Activated CD8-positive, alpha-beta memory T cell treated with anti-CD3 and anti-CD28 coated beads for 4 hours (primary cell): ENCODE data around the gene TP53BP2.

Experiments
- DNase-seq, 2 donors: peaks; one replicate each; pipeline ENCODE4 v3.0.0-alpha.2; 2020; ENCODE audit warnings: low read depth in 2 of 2

TP53BP2 gene

DNA sequence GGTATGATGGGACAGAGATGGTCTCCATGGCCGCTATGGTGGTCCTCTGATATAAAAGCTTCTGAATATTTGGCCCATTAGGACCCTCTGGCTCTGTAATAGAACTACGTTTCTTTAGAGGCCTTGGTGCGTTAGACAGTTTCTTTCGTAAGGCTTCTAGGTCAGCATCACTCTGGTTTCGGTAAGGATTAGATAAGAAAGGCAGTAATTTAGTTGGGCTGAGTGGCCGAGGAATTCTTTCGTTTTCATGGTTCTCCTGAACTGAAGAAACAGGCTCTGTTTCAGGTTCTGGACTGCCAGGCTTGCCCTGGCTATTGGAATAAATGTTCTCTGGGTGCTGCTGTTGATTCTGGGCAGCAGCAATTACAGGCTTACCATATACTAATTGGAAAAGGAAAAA lies 49.5 kb downstream of the TP53BP2 start:
- no peak for DNase-seq

DNA sequence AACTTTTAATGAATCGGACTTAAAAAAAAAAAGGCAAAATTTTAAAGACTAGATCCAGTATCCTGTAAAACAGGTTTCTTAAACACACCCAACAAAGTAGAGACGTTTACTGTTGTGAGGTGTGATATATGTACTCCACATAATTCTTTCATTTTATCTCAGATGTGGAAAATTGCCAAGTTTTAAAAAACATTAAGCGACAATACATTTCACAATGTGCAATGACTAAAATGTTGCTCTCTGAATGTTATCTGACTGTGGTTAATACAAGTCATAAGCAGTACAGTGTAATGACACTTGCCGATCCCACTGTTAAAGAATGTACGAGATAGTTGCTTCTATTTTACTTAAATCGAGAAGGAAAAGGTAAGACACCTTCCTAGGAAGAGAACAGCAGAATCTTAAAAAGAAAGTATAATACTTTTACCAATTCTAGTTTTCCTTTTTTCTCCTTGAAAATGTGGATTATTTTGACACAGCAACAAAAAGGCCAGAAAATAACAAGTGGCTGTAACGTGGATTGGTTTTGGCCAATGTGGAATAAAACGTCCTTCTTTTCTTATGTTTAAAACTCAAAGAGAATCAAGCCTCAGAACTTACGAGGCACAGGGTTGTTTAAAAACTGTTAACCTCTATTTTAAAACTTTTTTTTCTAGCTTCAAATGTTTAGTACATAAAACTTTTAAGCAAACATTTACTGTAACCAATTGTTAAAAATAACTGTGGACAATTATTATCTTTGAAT lies 51.4 kb downstream of the TP53BP2 start:
- DNase-seq, result no peak

DNA sequence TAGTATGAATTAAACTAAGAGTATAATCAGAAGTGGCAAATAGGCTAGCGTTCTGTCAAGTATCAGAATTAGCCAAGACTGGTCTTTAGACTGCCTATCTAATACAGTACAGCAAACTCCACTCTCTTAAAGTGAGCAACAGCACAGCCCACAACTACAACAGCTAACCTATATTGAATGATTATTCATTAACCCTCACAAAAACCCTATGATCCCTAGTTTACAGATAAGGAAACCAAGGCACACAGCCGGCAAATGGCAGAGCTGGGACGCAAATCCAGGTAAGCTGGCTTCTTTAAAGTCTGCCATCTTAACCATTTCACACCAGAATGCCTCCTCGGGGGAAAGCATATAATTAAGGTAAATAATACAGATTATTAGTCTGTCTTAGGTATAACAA lies 52.0 kb downstream of the TP53BP2 start:
- DNase-seq, result no peak

DNA sequence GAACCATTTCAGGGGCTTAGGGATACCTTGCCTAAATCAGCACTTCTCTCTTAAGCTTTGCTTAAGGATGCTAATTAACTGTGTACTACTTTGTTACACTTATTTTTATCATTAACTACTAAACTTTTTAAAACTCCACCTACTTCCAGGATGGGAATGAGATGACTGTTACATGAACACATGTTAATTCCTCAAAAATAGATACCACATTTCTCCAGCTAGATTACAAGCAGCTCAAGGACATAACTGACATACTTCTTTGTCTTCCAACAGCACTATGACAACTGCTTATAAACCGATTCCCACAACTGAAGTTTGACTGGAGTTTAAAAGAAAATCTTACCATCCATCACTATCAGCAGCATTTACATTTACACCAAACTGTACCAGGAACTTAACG lies 53.7 kb downstream of the TP53BP2 start:
- DNase-seq, result no peak

DNA sequence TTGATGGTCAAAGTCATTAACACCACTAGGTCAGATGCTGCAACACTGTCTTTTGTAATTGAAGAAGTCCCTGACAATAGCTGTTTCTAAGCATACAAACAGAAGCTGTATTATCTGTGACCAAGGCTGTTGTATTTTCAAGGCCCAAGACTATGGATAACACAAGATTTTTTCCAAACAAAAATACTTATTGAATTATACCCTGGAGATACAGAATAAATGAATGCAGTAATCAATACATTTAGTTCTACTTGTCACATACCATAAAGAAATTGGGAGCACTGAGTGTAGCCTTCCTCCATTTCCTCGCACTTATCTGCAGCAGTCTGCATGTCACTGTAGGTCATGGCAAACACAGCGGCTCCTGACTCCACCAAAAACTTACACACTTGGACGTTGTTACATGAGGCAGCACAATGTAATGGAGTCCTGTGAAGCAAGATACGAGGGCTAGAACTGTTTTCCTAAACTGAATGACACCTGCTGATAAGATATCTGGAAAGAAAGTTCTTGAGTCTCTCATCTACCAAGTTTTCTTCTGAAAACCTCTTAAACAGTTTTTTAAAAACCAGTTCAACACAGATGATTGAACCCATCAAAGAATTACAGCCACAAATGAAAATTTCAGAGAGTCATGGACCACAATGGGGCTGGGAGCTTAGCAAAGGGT lies 56.9 kb downstream of the TP53BP2 start:
- DNase-seq, result no peak

- no peak for DNase-seq
These were observed 59.9 kb downstream of the TP53BP2 start for GRCh38 chr1:223785808-223786207.

GRCh38 chr1:223784541-223784940 lies 61.2 kb downstream of the TP53BP2 start:
- DNase-seq, result no peak

- no peak for DNase-seq
These were observed 62.1 kb downstream of the TP53BP2 start for GRCh38 chr1:223783676-223784075.

- no peak for DNase-seq
These were observed 64.8 kb downstream of the TP53BP2 start for GRCh38 chr1:223780949-223781348.

- DNase-seq, result no peak
These were observed 65.4 kb downstream of the TP53BP2 start for GRCh38 chr1:223780318-223780717.

DNA sequence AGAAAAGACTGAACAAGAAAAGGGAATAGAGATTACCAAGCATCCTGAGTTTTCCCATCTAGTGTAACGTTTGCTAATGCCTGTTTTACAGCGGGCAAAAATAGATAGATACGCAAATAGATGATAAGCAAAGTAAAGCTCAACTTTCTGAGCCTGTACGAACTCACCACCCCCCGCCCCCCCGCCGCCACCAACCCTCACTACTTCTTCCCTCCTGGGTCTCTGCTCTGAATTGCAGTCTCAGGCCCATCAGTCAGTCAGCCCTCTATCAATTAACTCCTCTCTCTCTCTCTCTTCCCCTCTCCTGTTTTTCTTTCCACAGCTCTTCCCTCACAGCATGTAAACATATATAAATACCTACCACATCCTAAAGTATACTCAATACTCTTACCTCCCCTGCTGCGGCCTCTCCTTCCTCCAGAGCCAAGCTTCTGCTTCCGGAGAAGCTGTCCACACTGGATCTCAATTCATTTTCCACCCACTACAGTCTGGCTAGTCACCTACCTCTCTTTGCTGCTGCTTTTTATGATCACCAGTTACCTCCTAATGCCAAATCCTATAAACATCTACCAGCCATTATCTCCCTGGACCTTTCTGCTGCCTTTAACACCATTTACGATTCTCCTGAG lies 68.8 kb downstream of the TP53BP2 start:
- DNase-seq, result no peak

DNA sequence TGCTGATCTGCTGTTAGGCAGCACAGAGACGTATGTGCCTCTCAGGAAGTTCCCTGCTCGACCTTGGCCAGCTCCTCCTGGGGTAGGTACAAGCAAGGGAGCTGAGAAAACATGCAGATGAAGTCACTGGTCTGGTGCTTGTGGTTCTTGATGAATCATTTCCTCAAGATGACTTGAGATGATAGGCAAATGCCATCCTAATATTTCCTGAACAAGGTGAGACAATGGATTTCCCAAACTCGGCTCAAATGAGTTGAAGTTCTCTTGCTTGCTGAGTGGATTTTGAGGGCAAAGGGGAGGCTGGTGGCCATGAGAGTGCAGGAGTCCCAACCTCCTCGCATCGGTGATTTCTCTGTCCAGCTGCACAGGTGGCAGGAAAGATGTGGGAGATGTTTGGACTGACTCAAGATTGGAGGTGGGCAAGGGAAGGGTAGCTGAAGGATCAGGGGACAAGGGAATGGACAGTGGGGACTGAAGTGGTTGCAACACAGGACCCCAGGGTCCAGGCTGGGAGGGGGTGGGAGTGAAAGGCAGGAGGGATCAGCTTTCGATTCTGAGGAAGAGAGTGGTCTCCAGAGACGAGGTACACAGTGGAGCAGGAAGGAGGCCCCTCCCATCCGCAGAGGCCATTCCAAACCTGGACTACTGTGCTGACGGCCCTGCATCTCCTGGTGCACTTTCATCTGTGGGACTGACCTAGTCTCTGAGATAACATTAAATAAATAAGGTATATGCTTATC lies 69.5 kb downstream of the TP53BP2 start:
- DNase-seq, result peak; percentile 14 to 17

- DNase-seq, result no peak
These were observed 70.1 kb downstream of the TP53BP2 start for GRCh38 chr1:223775711-223776074.

DNA sequence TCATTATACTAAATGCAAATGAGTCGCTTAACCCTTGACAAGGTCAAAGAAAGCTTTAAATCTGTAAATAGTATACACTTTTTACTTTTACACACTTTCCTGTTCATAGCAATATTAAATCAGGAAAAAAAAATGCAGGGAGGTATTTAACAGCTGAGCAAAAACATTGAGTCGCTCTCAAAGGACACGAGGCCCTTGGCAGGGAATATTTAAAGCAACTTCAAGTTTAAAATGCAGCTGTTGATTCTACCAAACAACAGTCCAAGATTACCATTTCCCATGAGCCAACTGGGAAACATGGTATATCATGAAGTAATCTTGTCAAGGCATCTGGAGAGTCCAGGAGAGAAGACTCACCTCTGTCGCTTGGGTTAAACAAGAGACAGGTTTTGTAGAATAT lies 70.7 kb downstream of the TP53BP2 start:
- no peak for DNase-seq

DNA sequence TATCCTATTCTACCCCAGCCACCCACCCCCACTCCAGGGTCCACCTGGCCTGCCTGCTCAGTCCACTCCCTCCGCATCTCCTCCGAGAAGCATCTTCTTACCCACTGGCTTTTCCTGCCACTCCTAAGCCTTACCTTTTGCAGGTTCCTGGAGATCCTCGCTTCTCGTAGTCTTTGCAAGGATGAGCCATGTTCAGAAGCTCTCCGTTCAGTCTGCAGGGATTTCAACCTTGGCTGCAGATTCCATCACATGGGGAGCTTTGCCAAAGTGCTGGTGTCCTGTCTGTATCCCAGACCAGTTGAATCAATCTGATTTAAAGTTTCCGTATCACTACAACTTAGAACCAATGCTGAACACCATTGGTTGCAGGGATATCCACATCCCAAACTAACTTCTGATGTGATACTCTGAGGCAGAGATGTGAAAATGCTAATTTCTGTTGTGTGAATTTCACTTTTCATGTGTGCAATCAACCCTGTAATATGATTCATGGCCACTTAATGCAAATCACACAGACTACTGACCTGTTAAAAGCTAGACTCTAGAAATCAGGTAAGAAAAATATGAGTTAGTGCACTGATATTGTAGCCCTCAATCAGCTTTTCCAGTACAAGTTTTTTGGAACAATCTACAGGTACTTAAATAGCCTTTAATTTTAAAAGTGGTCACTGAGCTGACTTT lies 71.5 kb downstream of the TP53BP2 start:
- no peak for DNase-seq

DNA sequence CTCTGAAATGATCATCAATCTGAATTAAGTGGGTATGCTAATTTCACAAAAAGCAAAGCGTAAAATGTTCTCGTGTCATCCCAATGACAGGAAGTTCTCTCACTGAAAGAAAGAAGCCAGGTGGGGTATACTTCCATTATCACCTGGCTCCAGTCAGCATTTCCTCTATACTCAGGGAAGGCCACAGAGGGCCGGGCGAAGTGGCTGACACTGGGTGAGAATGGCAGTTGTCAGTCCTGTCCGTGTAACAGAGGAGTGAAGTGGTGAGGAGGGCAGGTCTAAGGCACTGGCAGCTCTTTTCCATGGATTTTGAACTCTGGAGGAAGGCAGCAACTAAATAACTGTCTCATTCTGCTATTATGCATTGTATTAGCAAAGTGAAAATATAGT lies 73.0 kb downstream of the TP53BP2 start:
- DNase-seq, result no peak

- no peak for DNase-seq
These were observed 73.7 kb downstream of the TP53BP2 start for GRCh38 chr1:223771814-223772770.

DNA sequence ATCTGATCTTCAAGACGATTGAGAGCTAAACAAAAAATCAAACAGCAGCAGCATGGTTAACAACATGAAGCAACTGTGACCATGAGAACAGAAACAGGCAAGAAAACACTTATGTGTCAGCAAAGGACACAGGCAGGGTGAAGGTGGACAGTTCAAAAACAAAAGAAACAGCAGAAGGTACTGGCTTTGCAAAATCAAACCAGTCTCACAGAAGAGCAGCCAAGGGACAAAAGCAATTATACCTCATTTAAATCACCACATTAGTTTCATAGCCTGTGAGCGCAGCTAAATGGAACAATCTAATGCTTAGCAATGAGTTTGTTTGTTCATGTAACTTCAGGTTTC lies 74.3 kb downstream of the TP53BP2 start:
- DNase-seq, result no peak

DNA sequence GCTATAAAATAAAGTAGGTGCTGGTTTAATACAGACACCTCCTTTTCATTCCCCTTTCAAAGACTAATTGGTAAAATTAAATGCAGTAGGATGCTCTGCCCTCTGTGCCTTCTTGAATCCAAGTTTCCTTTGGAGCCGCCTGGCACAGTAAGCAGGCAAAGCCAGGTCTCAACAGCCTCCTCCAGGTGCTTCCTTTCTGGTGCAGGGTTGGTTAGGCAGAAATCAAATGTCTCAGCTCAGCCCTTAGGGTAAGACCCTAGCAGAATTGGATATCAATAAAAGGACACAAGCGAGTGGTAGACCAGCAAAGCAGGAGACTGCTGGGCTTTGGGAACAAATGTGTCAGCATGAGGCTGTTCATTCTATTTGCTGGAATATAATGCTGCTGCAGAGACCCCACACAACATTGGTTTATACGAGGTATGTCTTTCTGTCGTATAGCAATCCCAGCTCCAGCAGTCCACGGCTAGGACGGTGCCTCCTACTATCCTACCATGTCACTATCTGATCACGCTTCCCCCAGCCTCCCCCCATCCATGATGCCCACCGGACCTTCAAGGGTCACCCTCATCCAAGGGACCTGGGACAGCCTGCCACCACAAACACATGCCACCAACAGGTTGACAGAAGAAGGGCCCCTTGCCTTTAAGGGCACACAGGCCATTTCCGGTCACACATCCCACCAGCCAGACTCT lies 75.0 kb downstream of the TP53BP2 start:
- DNase-seq, result no peak

GRCh38 chr1:223765719-223766340 lies 79.9 kb downstream of the TP53BP2 start:
- no peak for DNase-seq
